Effector CD4-positive, alpha-beta T cell (primary cell): Measurements from ENCODE around the gene PPP2R2B.

Experiments used
- DNase-seq: peaks from one replicate; pipeline ENCODE4 v3.0.0-alpha.2; 2020

The PPP2R2B gene

GRCh38 chr5:146884066-146884626, 5.6 kb upstream of the PPP2R2B start:
- DNase-seq = no peak

- no peak for DNase-seq
These were observed 5.0 kb upstream of the PPP2R2B start for GRCh38 chr5:146883511-146883910.

- DNase-seq = no peak
These were observed 2.4 kb upstream of the PPP2R2B start for GRCh38 chr5:146880966-146881365.

GRCh38 chr5:146877783-146878475, 628 bp downstream of the PPP2R2B start:
- no peak for DNase-seq

GRCh38 chr5:146877178-146877681, 1.3 kb downstream of the PPP2R2B start:
- no peak for DNase-seq

GRCh38 chr5:146873186-146873917, 5.2 kb downstream of the PPP2R2B start:
- no peak for DNase-seq

- no peak for DNase-seq
These were observed 6.4 kb downstream of the PPP2R2B start for GRCh38 chr5:146872188-146872587.

- DNase-seq = no peak
These were observed 10.4 kb downstream of the PPP2R2B start for GRCh38 chr5:146867996-146868708.

GRCh38 chr5:146866263-146866662, 12.3 kb downstream of the PPP2R2B start:
- DNase-seq = no peak

- no peak for DNase-seq
These were observed 15.9 kb downstream of the PPP2R2B start for GRCh38 chr5:146862641-146863040.

GRCh38 chr5:146860213-146860893, 18.2 kb downstream of the PPP2R2B start:
- DNase-seq = no peak

- DNase-seq = no peak
These were observed 26.5 kb downstream of the PPP2R2B start for GRCh38 chr5:146852089-146852488.

GRCh38 chr5:146851133-146851532, 27.4 kb downstream of the PPP2R2B start:
- DNase-seq = no peak

- DNase-seq = no peak
These were observed 28.8 kb downstream of the PPP2R2B start for GRCh38 chr5:146849694-146850303.

GRCh38 chr5:146848133-146848532, 30.4 kb downstream of the PPP2R2B start:
- no peak for DNase-seq

GRCh38 chr5:146840016-146840415, 38.5 kb downstream of the PPP2R2B start:
- DNase-seq = no peak

GRCh38 chr5:146836226-146836842, 42.2 kb downstream of the PPP2R2B start:
- DNase-seq = no peak

- no peak for DNase-seq
These were observed 45.4 kb downstream of the PPP2R2B start for GRCh38 chr5:146832985-146833732.

GRCh38 chr5:146828385-146828784, 50.2 kb downstream of the PPP2R2B start:
- no peak for DNase-seq

GRCh38 chr5:146827901-146828300, 50.7 kb downstream of the PPP2R2B start:
- DNase-seq = no peak

- no peak for DNase-seq
These were observed 53.5 kb downstream of the PPP2R2B start for GRCh38 chr5:146825033-146825432.
